ENCODE results near the gene MAPK8IP1.

The MAPK8IP1 gene

GRCh38 chr11:45885921-45886721 is 670 bp downstream of the MAPK8IP1 start:
- TF ChIP-seq ZNF274 (IDR thresholded peaks at IDR 0.05; ENCODE audit: low read depth, low read length) (no peak), YY1 (IDR thresholded peaks at IDR 0.05; ENCODE audit: insufficient read depth, insufficient read length) (no peak), SUZ12 (IDR thresholded peaks at IDR 0.05; ENCODE audit: extremely low read depth, insufficient read depth, insufficient read length) (no peak)
- no peak for DNase-seq (ENCODE audit: low read depth, low spot score)
- no peaks in the 10 kb centered on the region for H3K9me3 ChIP-seq (ENCODE audit: insufficient read depth, low read length)
- peaks cover 29% of the 10 kb centered on the region for H3K27me3 ChIP-seq (ENCODE audit: insufficient read depth, insufficient read length)
- peak overlapping the region; percentile 78 for H3K9ac ChIP-seq (ENCODE audit: insufficient read length, low read depth)
- H3K4me3 ChIP-seq (ENCODE audit: insufficient read length, low read depth): peak overlapping the region; percentile 63
- peaks cover 4% of the 10 kb centered on the region for H3K4me1 ChIP-seq (ENCODE audit: insufficient read depth, insufficient read length)
- peaks cover 9% of the 10 kb centered on the region for H3K36me3 ChIP-seq (ENCODE audit: insufficient read depth, insufficient read length, low read length)

GRCh38 chr11:45886816-45887520 is 1.5 kb downstream of the MAPK8IP1 start:
- TF ChIP-seq SUZ12 (IDR thresholded peaks at IDR 0.05; ENCODE audit: extremely low read depth, insufficient read depth, insufficient read length) (no peak), YY1 (IDR thresholded peaks at IDR 0.05; ENCODE audit: insufficient read depth, insufficient read length) (no peak), ZNF274 (IDR thresholded peaks at IDR 0.05; ENCODE audit: low read depth, low read length) (no peak)
- H3K36me3 ChIP-seq (ENCODE audit: insufficient read depth, insufficient read length, low read length): peaks cover 2% of the 10 kb centered on the region
- peaks cover 29% of the 10 kb centered on the region for H3K27me3 ChIP-seq (ENCODE audit: insufficient read depth, insufficient read length)
- H3K4me3 ChIP-seq (ENCODE audit: insufficient read length, low read depth): no peak overlapping the region
- H3K9me3 ChIP-seq (ENCODE audit: insufficient read depth, low read length): no peaks in the 10 kb centered on the region
- DNase-seq (ENCODE audit: low read depth, low spot score): no peak
- peaks cover 4% of the 10 kb centered on the region for H3K4me1 ChIP-seq (ENCODE audit: insufficient read depth, insufficient read length)
- no peak overlapping the region for H3K9ac ChIP-seq (ENCODE audit: insufficient read length, low read depth)

- no peaks in the 10 kb centered on the region for H3K9me3 ChIP-seq (ENCODE audit: insufficient read depth, low read length)
- no peak overlapping the region for H3K4me3 ChIP-seq (ENCODE audit: insufficient read length, low read depth)
- peaks cover 4% of the 10 kb centered on the region for H3K4me1 ChIP-seq (ENCODE audit: insufficient read depth, insufficient read length)
- no peaks in the 10 kb centered on the region for H3K36me3 ChIP-seq (ENCODE audit: insufficient read depth, insufficient read length, low read length)
- TF ChIP-seq SUZ12 (IDR thresholded peaks at IDR 0.05; ENCODE audit: extremely low read depth, insufficient read depth, insufficient read length) (no peak), YY1 (IDR thresholded peaks at IDR 0.05; ENCODE audit: insufficient read depth, insufficient read length) (no peak), ZNF274 (IDR thresholded peaks at IDR 0.05; ENCODE audit: low read depth, low read length) (no peak)
- H3K27me3 ChIP-seq (ENCODE audit: insufficient read depth, insufficient read length): peaks cover 29% of the 10 kb centered on the region
- H3K9ac ChIP-seq (ENCODE audit: insufficient read length, low read depth): no peak overlapping the region
- no peak for DNase-seq (ENCODE audit: low read depth, low spot score)
Observed at GRCh38 chr11:45887587-45887986, 2.1 kb downstream of the MAPK8IP1 start.

- no peak for TF ChIP-seq YY1 (IDR thresholded peaks at IDR 0.05; ENCODE audit: insufficient read depth, insufficient read length)
- TF ChIP-seq ZNF274 (IDR thresholded peaks at IDR 0.05; ENCODE audit: low read depth, low read length): no peak
- no peak for TF ChIP-seq SUZ12 (IDR thresholded peaks at IDR 0.05; ENCODE audit: extremely low read depth, insufficient read depth, insufficient read length)
- no peaks in the 10 kb centered on the region for H3K36me3 ChIP-seq (ENCODE audit: insufficient read depth, insufficient read length, low read length)
- H3K9ac ChIP-seq (ENCODE audit: insufficient read length, low read depth): no peak overlapping the region
- no peak for DNase-seq (ENCODE audit: low read depth, low spot score)
- H3K9me3 ChIP-seq (ENCODE audit: insufficient read depth, low read length): no peaks in the 10 kb centered on the region
- peaks cover 29% of the 10 kb centered on the region for H3K27me3 ChIP-seq (ENCODE audit: insufficient read depth, insufficient read length)
- no peak overlapping the region for H3K4me3 ChIP-seq (ENCODE audit: insufficient read length, low read depth)
- H3K4me1 ChIP-seq (ENCODE audit: insufficient read depth, insufficient read length): peaks cover 13% of the 10 kb centered on the region
Observed at GRCh38 chr11:45889555-45889954, 4.1 kb downstream of the MAPK8IP1 start.

GRCh38 chr11:45889966-45890365 is 4.5 kb downstream of the MAPK8IP1 start:
- Histone ChIP-seq H3K27me3 (ENCODE audit: insufficient read depth, insufficient read length) (peaks cover 25% of the 10 kb centered on the region), H3K9me3 (ENCODE audit: insufficient read depth, low read length) (no peaks in the 10 kb centered on the region), H3K36me3 (ENCODE audit: insufficient read depth, insufficient read length, low read length) (no peaks in the 10 kb centered on the region), H3K4me1 (ENCODE audit: insufficient read depth, insufficient read length) (peaks cover 17% of the 10 kb centered on the region), H3K9ac (ENCODE audit: insufficient read length, low read depth) (no peak overlapping the region), H3K4me3 (ENCODE audit: insufficient read length, low read depth) (no peak overlapping the region)
- TF ChIP-seq YY1 (IDR thresholded peaks at IDR 0.05; ENCODE audit: insufficient read depth, insufficient read length) (no peak), SUZ12 (IDR thresholded peaks at IDR 0.05; ENCODE audit: extremely low read depth, insufficient read depth, insufficient read length) (no peak), ZNF274 (IDR thresholded peaks at IDR 0.05; ENCODE audit: low read depth, low read length) (no peak)
- no peak for DNase-seq (ENCODE audit: low read depth, low spot score)

- Histone ChIP-seq H3K4me1 (ENCODE audit: insufficient read depth, insufficient read length) (peaks cover 21% of the 10 kb centered on the region), H3K4me3 (ENCODE audit: insufficient read length, low read depth) (no peak overlapping the region), H3K27me3 (ENCODE audit: insufficient read depth, insufficient read length) (peaks cover 17% of the 10 kb centered on the region), H3K9ac (ENCODE audit: insufficient read length, low read depth) (no peak overlapping the region), H3K36me3 (ENCODE audit: insufficient read depth, insufficient read length, low read length) (no peaks in the 10 kb centered on the region), H3K9me3 (ENCODE audit: insufficient read depth, low read length) (no peaks in the 10 kb centered on the region)
- DNase-seq (ENCODE audit: low read depth, low spot score): no peak
- no peak for TF ChIP-seq ZNF274 (IDR thresholded peaks at IDR 0.05; ENCODE audit: low read depth, low read length)
- no peak for TF ChIP-seq YY1 (IDR thresholded peaks at IDR 0.05; ENCODE audit: insufficient read depth, insufficient read length)
- no peak for TF ChIP-seq SUZ12 (IDR thresholded peaks at IDR 0.05; ENCODE audit: extremely low read depth, insufficient read depth, insufficient read length)
Observed at GRCh38 chr11:45890886-45891550, 5.6 kb downstream of the MAPK8IP1 start.

- no peak for DNase-seq (ENCODE audit: low read depth, low spot score)
- H3K4me3 ChIP-seq (ENCODE audit: insufficient read length, low read depth): no peak overlapping the region
- peaks cover 10% of the 10 kb centered on the region for H3K27me3 ChIP-seq (ENCODE audit: insufficient read depth, insufficient read length)
- TF ChIP-seq SUZ12 (IDR thresholded peaks at IDR 0.05; ENCODE audit: extremely low read depth, insufficient read depth, insufficient read length): no peak
- TF ChIP-seq YY1 (IDR thresholded peaks at IDR 0.05; ENCODE audit: insufficient read depth, insufficient read length): no peak
- TF ChIP-seq ZNF274 (IDR thresholded peaks at IDR 0.05; ENCODE audit: low read depth, low read length): no peak
- peaks cover 30% of the 10 kb centered on the region for H3K4me1 ChIP-seq (ENCODE audit: insufficient read depth, insufficient read length)
- H3K9me3 ChIP-seq (ENCODE audit: insufficient read depth, low read length): no peaks in the 10 kb centered on the region
- no peak overlapping the region for H3K9ac ChIP-seq (ENCODE audit: insufficient read length, low read depth)
- no peaks in the 10 kb centered on the region for H3K36me3 ChIP-seq (ENCODE audit: insufficient read depth, insufficient read length, low read length)
Observed at GRCh38 chr11:45892856-45893255, 7.4 kb downstream of the MAPK8IP1 start.
